IMR-90 (cell line): ENCODE results near the gene MYCBPAP.

Experiments
- BHLHE40 ChIP-seq: fragments of 150-350 bp; IDR thresholded peaks from 2 replicates; pipeline ENCODE4 v1.6.1; 2016; ENCODE audit warnings: mild to moderate bottlenecking, low read depth, low read length
- CTCF ChIP-seq: conservative IDR thresholded peaks from 2 replicates; pipeline ENCODE4 v1.5.1; 2012; ENCODE audit warnings: mild to moderate bottlenecking, low read depth, low read length, improper control_type of control experiment
- ELK1 ChIP-seq: fragments of 150-350 bp; IDR thresholded peaks from 2 replicates; pipeline ENCODE4 v1.6.1; 2016; ENCODE audit warnings: low read depth, mild to moderate bottlenecking, low read length, moderate library complexity, borderline replicate concordance
- MAFK ChIP-seq: IDR thresholded peaks from 2 replicates; pipeline ENCODE4 v1.6.1; 2012; ENCODE audit warnings: low read depth, low read length, improper control_type of control experiment
- MAZ ChIP-seq: IDR thresholded peaks from 2 replicates; pipeline ENCODE4 v1.6.1; 2012; ENCODE audit warnings: low read depth, mild to moderate bottlenecking, low read length, improper control_type of control experiment, moderate library complexity, borderline replicate concordance
- MXI1 ChIP-seq: IDR thresholded peaks from 2 replicates; pipeline ENCODE4 v1.6.1; 2012; ENCODE audit warnings: low read depth, mild to moderate bottlenecking, low read length, moderate library complexity, borderline replicate concordance
- POLR2A ChIP-seq: IDR thresholded peaks from 2 replicates; pipeline ENCODE4 v1.6.1; 2012; ENCODE audit warnings: mild to moderate bottlenecking, low read depth, low read length
- RAD21 ChIP-seq: IDR thresholded peaks from 2 replicates; pipeline ENCODE4 v1.6.1; 2012; ENCODE audit warnings: low read length, improper control_type of control experiment
- RCOR1 ChIP-seq: IDR thresholded peaks from 2 replicates; pipeline ENCODE4 v1.6.1; 2012; ENCODE audit warnings: mild to moderate bottlenecking, low read length, improper control_type of control experiment; ENCODE audit not compliant: insufficient replicate concordance
- RFX5 ChIP-seq: IDR thresholded peaks from 2 replicates; pipeline ENCODE4 v1.8.0; 2012; ENCODE audit warnings: low read depth, mild to moderate bottlenecking, low read length, moderate library complexity
- SMC3 ChIP-seq: fragments of 150-350 bp; IDR thresholded peaks from 2 replicates; pipeline ENCODE4 v1.6.1; 2016; ENCODE audit warnings: low read depth, mild to moderate bottlenecking, antibody characterized with exemption, low read length, moderate library complexity
- USF2 ChIP-seq: fragments of 150-350 bp; IDR thresholded peaks from 2 replicates; pipeline ENCODE4 v1.6.1; 2017; ENCODE audit warnings: mild to moderate bottlenecking, antibody characterized with exemption, low read length, low read depth

GRCh38 chr17:50458701-50459676 is 49.2 kb upstream of the MYCBPAP start:
- no peak for TF ChIP-seq CTCF
- no peak for TF ChIP-seq RAD21
- no peak for TF ChIP-seq SMC3
- TF ChIP-seq POLR2A = no peak
- no peak for TF ChIP-seq MAFK
- TF ChIP-seq USF2 = no peak
- no peak for TF ChIP-seq MXI1
- TF ChIP-seq RCOR1 = no peak
- no peak for TF ChIP-seq ELK1
- TF ChIP-seq RFX5 = no peak
- no peak for TF ChIP-seq BHLHE40
- no peak for TF ChIP-seq MAZ
